ENCODE measurements around the gene SPI1. TPM values are rescaled to one million over a fixed set of nuclear protein-coding genes. Genes with fewer than 3 reads are reported as not detected.
A peak's percentile ranks its signal among the peaks of the same experiment; 100 is the strongest.

SPI1 gene
- total RNA-seq, 1 experiment from 2014 or later, result not detected

DNA sequence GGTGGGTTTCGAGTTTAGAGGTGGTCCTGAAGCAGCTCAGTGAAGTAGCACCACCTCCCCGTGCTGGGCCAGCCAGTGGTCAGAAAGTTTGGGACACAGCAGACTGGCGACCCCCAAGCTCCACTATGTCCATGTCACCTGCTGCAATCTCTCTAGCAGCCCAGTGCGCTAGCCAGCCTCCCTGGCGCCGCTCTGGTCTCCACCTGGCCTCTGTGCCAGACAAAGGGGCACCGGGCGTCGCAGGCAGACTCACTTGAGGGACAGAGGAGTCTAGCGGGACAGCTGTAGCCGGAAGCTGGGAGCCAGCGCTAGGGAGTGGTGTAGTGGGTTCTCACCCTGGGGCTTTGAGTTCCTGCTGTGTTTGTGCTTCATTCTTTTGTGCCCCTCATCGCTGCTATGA, 51.3 kb downstream of the SPI1 start:
- Histone ChIP-seq H2BK15ac (ENCODE audit: low read depth, low read length) (no peak overlapping the region), H3K79me1 (ENCODE audit: insufficient read depth, low read depth, low read length, poor library complexity, severe bottlenecking) (no peaks in the 10 kb centered on the region)

More for the DNA sequence above, 51.3 kb downstream of the SPI1 start:
- no CpG with 5 or more reads among the region's 13 CpGs for WGBS (ENCODE audit: extremely low coverage, insufficient read length, low lambda C conversion rate)
- Histone ChIP-seq H3K27ac (ENCODE audit: insufficient read length, low read depth, low read length) (no peak overlapping the region), H3K4me2 (ENCODE audit: insufficient read depth, insufficient read length, low read length) (no peak overlapping the region), H4K91ac (ENCODE audit: insufficient read length, low read depth, low read length) (no peak overlapping the region), H3K79me2 (ENCODE audit: insufficient read depth, low read length) (no peaks in the 10 kb centered on the region), H3K56ac (ENCODE audit: insufficient read length, low read depth, low read length) (no peak overlapping the region), H4K20me1 (ENCODE audit: control insufficient read depth, insufficient read depth, insufficient read length) (no peaks in the 10 kb centered on the region), H2AFZ (ENCODE audit: low read length) (no peak overlapping the region), H3K14ac (ENCODE audit: insufficient read depth, low read length) (no peak overlapping the region), H3T11ph (ENCODE audit: low read length) (no peak overlapping the region), H2AK5ac (ENCODE audit: insufficient read length, low read length) (no peak overlapping the region), H3K23me2 (ENCODE audit: insufficient read length, low read depth, low read length, poor library complexity, severe bottlenecking) (no peaks in the 10 kb centered on the region), H3K9me3 (ENCODE audit: control insufficient read depth, low read depth, low read length) (no peaks in the 10 kb centered on the region), H3K23ac (ENCODE audit: insufficient read length, low read depth, low read length) (no peak overlapping the region), H3K18ac (ENCODE audit: insufficient read length, low read depth, low read length) (no peak overlapping the region), H2BK12ac (ENCODE audit: insufficient read length, low read depth, low read length) (no peak overlapping the region), H2BK20ac (ENCODE audit: low read depth, low read length, poor library complexity, severe bottlenecking) (no peak overlapping the region), H2BK5ac (ENCODE audit: insufficient read length, low read length) (no peak overlapping the region), H3K4me1 (ENCODE audit: insufficient read depth, low read length) (no peaks in the 10 kb centered on the region), H4K5ac (ENCODE audit: insufficient read length, low read depth, low read length) (no peak overlapping the region), H2BK120ac (ENCODE audit: low read depth, low read length, poor library complexity, severe bottlenecking) (no peak overlapping the region), H3K4ac (ENCODE audit: low read depth, low read length) (no peak overlapping the region), H3K27me3 (ENCODE audit: insufficient read depth, low read length) (no peaks in the 10 kb centered on the region), H4K8ac (replicated peaks; ENCODE audit: insufficient read length, low read depth, low read length) (no peak overlapping the region), H3K9ac (ENCODE audit: extremely low read depth, insufficient read length, low read length) (no peak overlapping the region)
- no peaks in the 10 kb centered on the region for H3K9me3 Mint-ChIP-seq
- peaks cover 4 to 39% (median 28%) of the 10 kb centered on the region in 3 experiments; a peak in 5 of 7 replicates for H3K36me3 Mint-ChIP-seq (ENCODE audit: insufficient read depth in 1 of 3, low read depth in 3 of 3)
- H3K4me1 Mint-ChIP-seq, result no peaks in the 10 kb centered on the region
- no peak for DNase-seq
- peak overlapping the region in 1 of 3 experiments; percentile 85; a peak in 1 of 7 replicates for H3K27ac Mint-ChIP-seq
- H3K4me3 Mint-ChIP-seq, result no peak overlapping the region
- TF ChIP-seq CTCF (conservative IDR thresholded peaks at IDR 0.05), result no peak
- no peaks in the 10 kb centered on the region for H3K27me3 Mint-ChIP-seq (ENCODE audit: low read depth)
